Measurements from ENCODE around the gene RNF152.
A peak's percentile ranks its signal among the peaks of the same experiment; 100 is the strongest.

Gene RNF152

GRCh38 chr18:61870151-61870550 lies 22.7 kb downstream of the RNF152 start:
- in situ Hi-C loops (cut with MboI; ENCODE audit: low pct_unique_long_range_greater_than_20kb, low sequenced_read_pairs, unreplicated experiment), result loop anchor here (25.0 kb wide), 1 partner anchor 108 kb away; no protein-coding TSS in a partner anchor
- TF ChIP-seq CTCF (IDR thresholded peaks at IDR 0.05; ENCODE audit: extremely low read depth, insufficient read depth, missing control alignments), result no peak
- DNase-seq (ENCODE audit: low spot score), result no peak

DNA sequence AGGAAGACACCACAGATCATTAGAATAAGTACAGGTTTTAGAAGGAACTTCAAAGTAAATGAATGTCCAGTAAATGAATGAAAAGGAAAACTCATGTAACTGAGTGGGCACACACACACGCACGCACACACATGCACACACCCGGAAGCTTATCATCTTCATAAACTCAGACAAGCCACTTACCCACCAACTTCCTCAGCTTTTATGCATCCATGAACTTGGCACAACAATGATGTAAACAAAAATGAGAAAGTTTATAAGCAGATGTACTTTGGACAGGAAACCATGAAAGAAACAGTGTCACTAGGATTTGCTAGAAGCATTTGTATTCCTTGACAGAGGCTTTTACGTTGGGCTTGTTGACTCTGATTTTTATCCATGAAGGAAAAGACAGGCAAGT lies 23.2 kb downstream of the RNF152 start:
- in situ Hi-C loops (cut with MboI; ENCODE audit: low pct_unique_long_range_greater_than_20kb, low sequenced_read_pairs, unreplicated experiment), result loop anchor here (25.0 kb wide), 1 partner anchor 107 kb away; no protein-coding TSS in a partner anchor
- TF ChIP-seq CTCF (IDR thresholded peaks at IDR 0.05; ENCODE audit: extremely low read depth, insufficient read depth, missing control alignments), result no peak
- DNase-seq (ENCODE audit: low spot score), result no peak

DNA sequence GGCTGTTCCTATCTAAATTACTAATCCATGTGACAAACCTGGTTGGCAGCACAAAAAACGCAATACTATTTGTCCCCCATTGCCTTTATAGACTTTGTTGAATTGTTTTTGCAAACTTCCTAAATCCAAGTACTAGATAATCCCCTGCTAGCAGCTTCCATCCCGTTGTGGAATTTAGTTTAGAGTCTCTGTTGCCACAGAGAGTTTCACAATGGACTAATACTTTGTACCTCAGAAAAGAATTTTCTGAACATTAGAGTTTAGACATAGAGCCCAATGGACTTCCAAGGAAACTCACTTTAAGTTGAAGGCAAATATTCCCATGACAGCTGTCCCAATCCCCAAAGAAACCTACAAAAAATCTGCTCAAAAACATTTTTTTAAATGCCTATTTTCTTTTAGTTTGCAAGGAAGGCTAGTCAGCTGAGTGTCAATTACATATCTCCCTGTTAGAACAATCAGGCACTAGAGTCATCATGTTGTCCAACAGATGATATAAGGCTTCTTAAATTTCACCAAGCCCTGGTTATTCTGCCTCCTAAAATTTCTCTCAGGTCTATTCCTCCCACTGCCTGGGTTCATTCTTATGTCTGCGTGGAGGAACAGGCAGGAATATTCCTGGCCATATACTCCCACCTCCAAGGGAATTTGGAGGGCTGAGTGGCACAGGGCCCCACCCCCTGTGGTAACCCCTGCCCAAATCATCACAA lies 27.2 kb downstream of the RNF152 start:
- no peak for TF ChIP-seq CTCF (IDR thresholded peaks at IDR 0.05; ENCODE audit: extremely low read depth, insufficient read depth, missing control alignments)
- in situ Hi-C loops (cut with MboI; ENCODE audit: low pct_unique_long_range_greater_than_20kb, low sequenced_read_pairs, unreplicated experiment), result loop anchor here (25.0 kb wide), 1 partner anchor 103 kb away; no protein-coding TSS in a partner anchor
- DNase-seq (ENCODE audit: low spot score), result no peak

DNA sequence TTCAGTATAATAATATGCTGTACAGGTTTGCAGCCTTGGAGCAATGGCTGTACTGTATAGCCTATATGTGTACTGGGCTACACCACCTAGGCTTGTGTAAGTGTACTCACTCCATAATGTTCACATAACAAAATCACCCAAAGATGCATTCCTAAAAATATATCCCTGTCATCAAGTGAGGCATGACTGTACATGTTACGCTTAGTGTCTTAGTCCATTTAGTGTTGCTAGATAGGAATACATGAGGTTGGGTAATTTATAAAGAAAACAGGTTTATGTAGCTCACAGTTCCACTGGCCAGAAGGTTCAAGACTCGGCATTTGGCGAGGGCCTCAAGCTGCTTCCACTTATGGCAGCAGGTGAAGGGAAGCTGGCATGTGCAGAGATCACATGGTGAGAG lies 31.4 kb downstream of the RNF152 start:
- DNase-seq (ENCODE audit: low spot score), result no peak
- in situ Hi-C loops (cut with MboI; ENCODE audit: low pct_unique_long_range_greater_than_20kb, low sequenced_read_pairs, unreplicated experiment), result loop anchor here (25.0 kb wide), 1 partner anchor 99 kb away; no protein-coding TSS in a partner anchor
- TF ChIP-seq CTCF (IDR thresholded peaks at IDR 0.05; ENCODE audit: extremely low read depth, insufficient read depth, missing control alignments), result no peak

GRCh38 chr18:61860302-61860701 lies 32.5 kb downstream of the RNF152 start:
- no peak for DNase-seq (ENCODE audit: low spot score)
- in situ Hi-C loops (cut with MboI; ENCODE audit: low pct_unique_long_range_greater_than_20kb, low sequenced_read_pairs, unreplicated experiment), result loop anchor here (25.0 kb wide), 1 partner anchor 98 kb away; no protein-coding TSS in a partner anchor
- no peak for TF ChIP-seq CTCF (IDR thresholded peaks at IDR 0.05; ENCODE audit: extremely low read depth, insufficient read depth, missing control alignments)

- TF ChIP-seq CTCF (IDR thresholded peaks at IDR 0.05; ENCODE audit: extremely low read depth, insufficient read depth, missing control alignments), result no peak
- peak; percentile 21 for DNase-seq (ENCODE audit: low spot score)
- in situ Hi-C loops (cut with MboI; ENCODE audit: low pct_unique_long_range_greater_than_20kb, low sequenced_read_pairs, unreplicated experiment), result loop anchor here (25.0 kb wide), 1 partner anchor 97 kb away; no protein-coding TSS in a partner anchor
Observed at GRCh38 chr18:61859113-61859512, 33.7 kb downstream of the RNF152 start.

Measured in GM13977 (cell line).